HG02642 (cell line): ENCODE data around the gene FNDC11.

ENCODE experiments used
- ATAC-seq: cut with Tn5 transposase; IDR thresholded peaks from one replicate; pipeline ENCODE4 v1.9.1; 2021; ENCODE audit warnings: mild to moderate bottlenecking; ENCODE audit not compliant: unreplicated experiment, poor library complexity

The FNDC11 gene

DNA sequence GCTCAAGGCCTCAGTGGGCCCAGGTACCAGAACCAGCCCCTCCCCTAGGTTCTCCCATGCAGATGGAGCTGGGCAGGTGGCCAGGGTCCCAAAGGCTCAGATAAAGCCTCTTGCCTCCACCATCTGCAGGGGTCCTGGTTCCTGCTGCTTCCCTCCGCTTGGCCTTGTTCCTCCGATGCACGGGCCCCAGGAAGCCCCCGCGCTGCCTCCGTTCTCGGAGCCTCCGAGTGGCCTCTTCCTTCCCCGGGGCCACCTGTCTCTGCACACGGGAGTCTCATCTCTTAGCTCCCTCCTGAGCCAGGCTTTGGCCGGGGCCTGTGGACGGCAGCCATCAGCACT lies 14.9 kb upstream of the FNDC11 start:
- no peak for ATAC-seq

DNA sequence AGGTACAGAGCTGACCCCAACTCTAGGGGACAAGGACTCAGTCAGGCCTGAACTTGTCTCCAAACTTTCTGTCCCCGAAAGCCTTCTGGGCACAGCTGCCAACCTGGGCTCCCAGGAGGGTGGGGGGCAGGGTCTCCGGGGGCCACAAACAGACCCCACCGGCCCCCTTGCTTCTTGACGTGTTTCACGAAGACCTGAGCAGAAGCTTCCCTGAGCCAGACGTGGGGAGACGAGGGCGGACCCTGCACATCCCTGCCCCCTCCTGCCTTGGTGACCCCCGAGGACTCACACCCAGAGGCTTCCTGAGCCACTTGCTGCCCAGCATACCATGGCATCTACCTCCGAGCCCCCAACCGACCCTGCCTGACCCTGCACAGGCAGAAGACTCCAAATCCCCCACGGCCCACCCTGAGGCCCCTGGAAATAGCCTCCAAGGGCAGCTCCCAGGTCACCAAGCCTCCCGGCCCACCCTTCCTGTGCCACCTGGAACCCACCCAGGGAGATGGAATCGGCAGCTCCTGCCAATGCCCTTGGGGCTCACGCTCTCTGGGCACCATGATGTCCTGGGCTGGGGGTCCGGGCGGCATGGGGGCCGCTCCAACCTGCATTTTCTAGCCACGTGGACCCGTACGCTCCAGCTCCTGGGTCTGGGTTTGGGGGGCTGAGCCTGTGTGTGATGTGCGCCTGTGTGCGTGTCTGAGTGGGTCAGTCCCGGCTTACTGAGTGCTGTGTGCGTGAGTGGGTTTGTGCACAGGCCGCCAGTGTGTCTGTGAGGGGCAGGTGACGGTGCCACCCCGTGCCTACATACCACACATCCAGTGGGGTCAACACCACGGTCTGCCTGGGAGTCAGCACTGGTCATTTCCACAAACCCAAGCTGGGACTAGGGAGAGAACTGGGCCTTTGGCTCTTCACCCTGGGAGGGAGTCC lies 14.3 kb upstream of the FNDC11 start:
- ATAC-seq = no peak

DNA sequence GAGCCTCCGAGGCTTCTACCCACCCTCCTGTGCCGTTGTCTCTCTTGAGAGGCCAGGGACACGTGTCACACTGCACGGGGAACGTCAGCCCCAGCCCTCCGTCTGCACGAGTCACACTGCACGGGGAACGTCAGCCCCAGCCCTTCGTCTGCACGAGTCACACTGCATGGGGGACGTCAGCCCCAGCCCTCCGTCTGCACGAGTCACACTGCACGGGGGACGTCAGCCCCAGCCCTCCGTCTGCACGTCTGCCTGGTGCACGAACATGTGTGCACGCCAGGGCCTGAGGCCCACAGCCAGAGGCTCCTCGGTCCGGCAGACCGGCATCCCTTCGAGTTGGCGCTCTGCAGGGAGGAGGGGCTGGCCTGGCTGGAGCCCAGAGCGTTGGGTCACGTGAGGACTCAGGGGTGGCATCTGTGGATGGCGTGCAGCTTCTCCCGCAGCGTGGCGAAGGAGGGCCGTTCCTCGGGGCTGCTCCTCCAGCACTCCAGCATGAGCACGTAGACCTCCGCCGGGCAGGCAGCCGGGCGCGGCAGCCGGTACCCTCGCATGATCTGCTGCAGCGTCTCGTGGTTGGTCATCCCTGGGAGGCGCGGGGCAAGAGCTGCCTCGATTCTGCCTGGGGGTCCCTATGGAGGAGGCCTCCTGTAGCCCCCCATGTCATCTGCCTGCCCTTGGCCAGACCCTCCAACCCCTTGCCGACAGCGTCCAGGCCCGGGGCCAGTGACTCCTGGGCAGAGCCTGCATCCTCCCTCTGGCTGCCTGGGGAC lies 13.4 kb upstream of the FNDC11 start:
- no peak for ATAC-seq

DNA sequence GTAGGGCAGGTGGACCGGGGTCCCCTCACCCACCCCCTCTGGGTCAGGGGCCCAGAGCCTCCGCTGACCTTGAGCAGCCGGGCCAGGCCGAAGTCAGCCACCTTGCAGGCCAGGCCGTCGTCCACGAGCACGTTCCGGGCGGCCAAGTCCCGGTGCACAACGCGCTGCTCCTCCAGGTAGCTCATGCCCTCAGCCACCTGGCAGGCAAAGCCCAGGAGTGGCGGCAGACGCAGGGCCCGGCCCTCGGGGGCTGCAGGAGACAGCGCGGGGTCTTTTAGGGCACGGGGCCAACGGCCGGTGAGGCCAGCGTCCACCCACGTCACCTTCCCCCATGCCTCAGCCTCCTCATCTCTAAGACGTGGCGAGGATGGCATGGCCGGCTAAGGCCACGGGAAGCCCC lies 12.6 kb upstream of the FNDC11 start:
- ATAC-seq = no peak

DNA sequence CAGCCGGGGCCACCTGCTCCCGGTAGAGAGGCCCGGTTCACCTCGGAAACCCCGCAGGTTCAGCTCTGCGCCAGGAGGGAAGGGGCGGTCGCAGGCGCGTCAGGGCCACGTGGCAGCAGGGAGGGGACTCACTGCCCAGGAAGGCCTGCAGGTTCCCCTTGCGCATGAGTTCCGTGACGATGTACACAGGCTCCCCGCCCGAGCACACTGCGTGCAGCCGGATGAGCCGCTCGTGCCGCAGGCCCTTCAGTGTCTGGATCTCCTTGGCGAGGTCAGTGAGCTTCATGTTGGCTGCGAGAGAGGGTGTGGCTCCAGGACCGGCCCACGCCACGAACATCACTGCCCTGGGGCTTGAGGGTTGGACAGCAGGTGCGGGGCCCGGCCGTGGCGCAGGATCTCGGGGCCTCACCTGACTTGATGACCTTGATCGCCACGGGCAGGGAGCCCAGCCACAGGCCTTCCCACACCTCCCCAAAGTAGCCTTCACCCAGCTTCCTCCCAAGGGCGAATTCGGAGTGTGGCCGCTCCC lies 11.9 kb upstream of the FNDC11 start:
- no peak for ATAC-seq

DNA sequence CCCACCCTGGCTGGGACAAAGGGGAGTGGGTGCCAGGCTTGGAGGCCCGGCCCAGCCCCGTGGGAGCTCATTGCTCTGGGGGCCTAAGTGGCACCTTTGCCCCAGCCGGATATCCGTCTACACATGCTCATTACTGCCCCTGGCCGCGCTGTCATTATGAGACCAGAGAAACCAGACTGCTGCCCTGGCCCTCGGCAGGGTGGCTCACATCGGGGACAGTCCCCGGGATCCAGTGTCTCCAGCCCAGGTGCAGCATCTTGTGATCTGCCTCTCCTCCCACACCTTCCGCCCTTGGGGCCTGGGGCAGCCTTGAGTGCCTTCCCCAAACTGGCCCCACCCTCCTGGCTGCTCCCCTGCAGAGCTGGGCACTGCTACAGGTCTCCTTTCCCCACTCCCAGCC lies 11.3 kb upstream of the FNDC11 start:
- ATAC-seq = no peak

DNA sequence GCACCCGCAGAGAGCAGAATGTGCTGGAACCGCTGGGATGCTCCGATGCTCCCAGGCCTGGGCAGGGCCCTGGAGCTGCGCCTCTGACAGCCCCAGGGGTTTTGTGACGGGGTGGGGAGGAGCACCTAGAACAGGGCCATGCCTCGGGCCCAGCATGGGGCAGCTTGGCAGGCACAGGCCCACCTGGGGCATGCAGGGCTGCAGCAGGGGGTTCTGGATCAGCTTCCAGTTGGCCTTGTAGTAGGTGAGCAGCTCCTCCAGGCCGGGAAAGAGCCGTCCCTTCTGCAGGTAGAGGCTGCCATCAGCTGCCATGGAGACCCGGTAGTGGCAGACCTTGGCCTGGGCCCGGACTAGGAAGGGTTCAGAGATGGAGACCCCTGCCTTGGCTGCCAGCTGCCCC lies 10.8 kb upstream of the FNDC11 start:
- ATAC-seq = no peak

DNA sequence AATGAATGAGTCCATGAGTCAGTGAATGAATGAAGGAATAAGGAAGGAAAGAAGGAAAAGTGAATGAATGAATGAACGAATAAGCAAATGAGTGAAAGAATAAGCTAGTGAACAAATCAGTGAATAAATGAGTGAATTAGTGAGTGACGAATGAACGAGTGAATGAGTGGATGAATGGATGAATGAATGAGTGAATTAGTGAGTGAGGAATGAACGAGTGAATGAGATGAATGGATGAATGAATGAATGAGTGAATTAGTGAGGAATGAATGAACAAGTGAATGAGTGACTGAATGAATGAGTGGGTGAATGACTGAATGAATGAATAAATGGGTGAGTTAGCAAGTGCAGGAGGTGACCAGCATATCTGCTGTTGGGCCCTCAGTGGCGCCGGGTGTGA lies 10.2 kb upstream of the FNDC11 start:
- ATAC-seq = no peak

DNA sequence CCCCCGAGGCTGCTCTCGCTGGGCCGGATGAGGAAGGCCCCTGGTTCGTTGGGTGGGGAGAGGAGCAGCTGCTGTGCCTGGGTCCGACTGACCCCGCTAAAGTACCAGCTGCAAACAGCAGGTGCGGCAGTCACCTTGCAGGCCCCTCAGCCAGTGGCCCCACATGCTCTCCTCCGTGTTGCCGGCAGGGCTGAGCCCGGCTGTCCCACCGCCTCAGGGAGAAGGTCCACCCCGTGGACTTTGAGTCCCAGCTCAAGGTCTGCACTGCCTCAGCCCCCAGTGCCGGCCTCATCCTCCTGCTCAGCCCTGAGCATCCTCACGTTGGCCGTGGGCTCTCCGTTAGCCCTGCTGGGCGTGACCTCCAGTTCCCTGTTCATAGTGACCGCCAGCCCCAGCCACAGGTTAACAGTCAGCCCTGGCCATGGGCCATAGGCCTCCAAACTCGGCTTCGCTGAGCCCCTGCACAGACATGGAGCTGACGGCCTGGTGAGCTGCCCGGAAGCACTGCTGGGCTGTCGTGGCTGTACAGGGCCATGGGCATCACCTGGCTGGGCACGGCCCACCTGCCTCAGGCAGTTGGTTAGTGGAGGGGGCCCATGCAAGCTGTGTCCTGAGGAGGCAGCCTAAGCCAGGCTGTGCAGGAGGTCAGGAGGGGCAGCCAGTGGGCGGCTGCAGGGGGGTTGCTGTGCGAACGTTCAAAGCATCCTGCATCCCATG lies 9.6 kb upstream of the FNDC11 start:
- ATAC-seq = no peak

DNA sequence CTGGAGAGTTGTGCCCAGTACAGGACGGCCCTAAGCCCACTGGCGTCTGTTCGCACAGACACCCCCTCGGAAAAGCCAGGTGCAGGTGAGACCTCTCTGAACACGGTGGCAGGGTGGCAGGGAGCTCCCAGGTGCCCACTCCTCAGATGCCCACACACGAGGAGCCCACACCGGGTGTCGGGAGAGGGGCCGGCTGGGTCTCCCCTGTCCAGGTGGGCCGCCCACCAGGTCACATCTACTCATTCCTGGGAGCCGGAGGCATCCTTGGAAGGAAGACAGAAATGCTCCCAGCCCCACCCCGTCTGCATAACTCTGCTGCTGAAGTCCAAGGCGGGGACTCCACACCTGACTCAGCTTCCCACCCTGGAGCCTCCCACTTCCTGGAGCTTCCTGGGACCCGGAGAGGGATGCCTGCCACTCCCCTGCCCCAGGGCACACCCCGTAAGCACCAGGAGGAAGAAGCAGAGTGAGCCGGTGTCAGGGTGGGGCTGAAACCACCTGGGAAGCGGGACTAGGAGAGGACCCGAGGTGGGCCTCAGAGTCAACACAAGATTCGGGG lies 8.9 kb upstream of the FNDC11 start:
- no peak for ATAC-seq

DNA sequence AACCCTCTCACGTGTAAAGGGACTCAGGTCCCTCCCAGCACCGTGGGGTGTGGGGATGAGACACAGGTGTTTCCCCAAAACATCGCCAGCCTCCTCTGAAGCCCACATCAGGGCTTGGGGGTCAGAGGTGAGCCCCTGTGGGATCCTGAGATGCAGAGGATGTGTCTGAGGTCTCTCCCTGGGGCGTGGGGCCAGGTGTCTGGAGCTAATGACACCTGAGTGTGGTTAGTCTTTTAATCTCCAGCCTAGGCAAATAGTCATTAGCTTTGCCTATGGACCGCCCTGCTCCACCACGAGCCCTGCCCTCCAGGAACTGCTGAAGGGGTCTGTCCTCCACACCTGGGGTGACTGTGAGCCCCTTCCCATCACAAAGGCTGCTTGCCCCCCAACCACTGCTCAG lies 8.1 kb upstream of the FNDC11 start:
- no peak for ATAC-seq

DNA sequence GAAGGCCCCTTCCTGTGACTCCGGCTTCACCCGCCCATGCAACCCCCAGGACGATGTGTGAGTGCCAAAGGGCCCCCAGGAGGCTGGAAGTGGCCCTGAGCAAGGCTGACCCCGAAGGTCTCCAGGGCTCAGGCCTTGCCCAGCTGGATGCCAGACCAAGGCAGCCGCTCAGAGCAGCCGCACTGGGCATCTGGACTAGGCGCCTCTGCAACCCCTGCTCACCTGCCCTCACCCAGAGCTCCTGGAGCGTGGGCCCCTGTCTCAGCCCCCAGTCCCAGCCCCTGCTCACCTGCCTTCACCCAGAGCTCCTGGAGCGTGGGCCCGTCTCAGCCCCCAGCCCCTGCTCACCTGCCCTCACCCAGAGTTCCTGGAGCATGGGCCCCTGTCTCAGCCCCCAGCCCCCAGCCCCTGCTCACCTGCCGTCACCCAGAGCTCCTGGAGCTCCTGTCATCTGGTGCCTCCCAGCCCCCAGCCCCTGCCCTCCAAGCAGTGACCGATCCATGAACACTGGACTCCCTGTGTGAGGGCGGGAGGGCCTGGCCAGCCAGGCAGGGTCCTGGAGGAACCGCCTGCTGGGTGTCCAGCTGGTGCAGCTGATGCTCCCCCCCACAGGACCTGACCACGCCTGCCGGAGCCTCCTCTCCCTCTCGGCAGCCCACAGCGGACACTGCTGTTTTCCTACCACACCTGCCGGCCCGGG lies 7.6 kb upstream of the FNDC11 start:
- no peak for ATAC-seq

DNA sequence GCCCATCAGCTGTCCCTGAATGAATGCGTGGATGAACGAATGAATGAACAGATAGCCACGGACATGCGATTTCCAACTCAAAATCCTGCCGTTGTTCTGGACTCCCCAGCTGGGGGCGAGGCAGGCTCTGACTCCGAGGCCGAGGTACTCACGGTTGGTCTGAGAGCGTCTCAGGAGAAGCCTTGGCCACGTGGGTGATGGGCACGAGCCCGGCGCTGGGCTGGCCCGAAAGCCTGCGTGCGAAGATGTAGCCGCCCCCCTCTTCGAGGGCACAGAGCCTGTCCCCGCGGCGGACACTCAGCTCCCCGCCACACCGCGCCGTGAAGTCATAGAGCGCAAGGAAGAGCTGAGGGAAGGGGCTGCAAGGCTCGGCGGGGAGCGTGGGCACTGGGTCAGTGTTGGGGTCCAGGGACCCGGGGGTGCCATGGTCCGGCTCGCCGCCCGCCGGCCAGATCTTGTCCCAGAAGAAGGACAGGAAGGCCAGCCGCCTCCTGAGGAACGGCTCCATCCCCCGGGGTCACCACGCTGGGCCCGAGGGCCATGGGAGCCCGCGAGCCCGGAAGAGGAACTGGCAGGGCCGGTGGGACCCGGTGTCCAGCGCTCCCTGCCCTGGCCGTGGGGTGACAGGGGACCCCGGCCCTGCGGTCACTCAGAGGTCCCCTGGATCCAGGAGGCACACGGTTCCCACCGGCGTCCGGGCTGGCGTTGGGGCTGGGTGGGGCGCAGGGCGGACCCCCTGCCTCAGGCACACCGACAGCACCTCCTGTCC lies 6.8 kb upstream of the FNDC11 start:
- ATAC-seq = no peak

DNA sequence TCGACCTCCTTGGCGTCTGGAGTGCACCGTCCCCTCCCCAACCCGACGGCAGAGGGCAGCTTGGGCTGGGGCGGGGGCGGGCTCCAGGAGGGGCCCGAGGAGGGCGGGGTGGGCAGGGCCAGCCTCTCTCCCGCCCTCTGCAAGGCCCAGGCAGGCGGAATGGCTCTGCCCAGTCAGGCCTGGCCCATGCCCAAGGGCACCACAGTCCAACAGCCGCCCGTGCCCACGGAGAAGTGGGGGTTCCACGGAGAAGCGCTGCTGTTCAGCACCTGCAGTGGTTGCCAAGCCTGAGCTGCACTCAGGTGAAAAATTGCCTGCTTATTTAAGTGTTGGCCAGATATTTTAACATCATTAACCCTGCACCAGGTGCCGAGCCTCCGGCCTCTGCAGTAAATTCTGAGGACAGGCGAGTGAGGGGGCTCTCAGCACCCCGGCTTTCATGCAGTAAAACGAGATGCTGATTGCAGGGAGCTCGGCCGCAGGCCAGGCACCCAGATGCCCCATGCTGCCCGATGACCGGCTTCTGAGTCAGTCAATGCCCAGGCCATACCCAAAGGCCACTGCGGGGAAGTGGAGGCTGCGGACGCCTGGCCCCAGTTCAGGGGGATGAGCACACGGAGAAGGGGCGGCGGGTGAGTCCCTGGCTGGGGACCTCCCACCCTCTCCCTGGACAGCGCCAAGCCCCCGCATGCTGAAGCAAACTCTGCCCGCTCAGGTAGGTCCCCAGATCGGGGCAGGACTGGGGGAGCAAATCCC lies 6.1 kb upstream of the FNDC11 start, which contains the start of gene SRMS:
TSS of gene SRMS (minus strand) at position 25 of the 756 bp plus-strand sequence. CDS start 286 bp downstream, outside the sequence.
- no peak for ATAC-seq

DNA sequence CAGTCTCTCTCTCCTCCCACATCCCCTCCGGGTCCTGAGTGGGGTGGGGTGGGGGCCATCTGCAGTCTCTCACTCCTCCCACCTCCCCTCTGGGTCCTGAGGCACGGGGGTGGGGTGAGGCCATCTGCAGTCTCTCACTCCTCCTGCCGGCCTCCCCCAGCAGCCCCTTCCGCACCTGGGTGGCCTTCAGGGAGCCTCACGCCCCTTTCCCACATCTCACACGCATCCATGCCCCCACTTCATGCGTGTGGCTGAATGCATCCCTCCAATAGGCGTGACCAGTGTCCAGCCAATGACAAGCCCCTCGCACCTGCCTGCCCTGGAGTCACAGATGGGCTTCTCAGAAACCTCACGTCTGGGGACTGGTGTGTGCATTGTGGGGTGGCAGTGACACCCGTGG lies 5.4 kb upstream of the FNDC11 start:
- ATAC-seq = no peak

DNA sequence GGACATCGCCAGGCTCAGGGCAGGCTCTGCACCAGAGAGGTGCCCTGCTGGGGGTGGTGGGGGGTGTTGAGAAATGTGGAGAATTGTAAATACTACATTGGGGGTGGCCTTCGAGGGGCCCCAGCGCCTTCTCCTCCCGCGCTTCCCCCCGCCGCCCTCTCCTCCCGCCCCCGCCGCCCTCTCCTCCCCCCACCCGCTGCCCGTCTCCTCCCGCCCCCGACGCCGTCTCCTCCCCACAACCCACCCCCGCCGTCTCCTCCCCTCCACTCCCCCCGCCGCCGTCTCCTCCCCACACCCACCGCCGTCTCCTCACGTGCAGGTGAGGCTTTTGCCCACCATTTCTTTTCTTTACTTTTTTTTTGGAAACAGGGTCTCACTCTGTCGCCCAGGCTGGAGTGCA lies 4.9 kb upstream of the FNDC11 start:
- ATAC-seq = no peak

DNA sequence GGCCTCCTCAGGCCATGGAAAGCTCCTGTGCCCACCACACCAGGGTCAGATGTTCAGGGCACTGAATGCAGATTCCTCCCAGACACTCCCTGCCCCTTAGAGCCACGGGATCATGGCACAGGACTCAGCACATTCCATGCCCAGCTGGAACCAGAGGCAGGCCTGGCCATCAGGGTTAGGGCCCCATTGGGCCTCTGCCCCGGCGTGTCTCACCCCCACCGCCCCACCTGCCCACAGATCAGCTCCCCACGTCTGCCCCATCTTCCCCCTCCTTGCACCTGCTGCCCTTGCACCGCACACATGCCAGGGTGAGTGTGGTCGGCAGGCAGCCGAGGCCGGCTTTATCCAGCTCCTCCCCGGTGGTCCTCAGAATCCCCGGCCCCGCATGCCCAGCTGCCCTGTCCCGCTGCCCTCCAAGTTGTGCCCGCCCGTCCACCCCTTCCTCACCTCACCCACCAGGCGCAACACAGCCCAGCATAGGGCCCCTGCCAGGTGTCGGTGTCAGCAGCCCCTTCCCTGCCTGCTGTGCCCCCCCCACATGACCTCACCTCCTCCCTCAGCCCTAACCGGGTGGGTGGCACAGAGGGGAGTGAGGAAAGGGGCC lies 4.2 kb upstream of the FNDC11 start:
- no peak for ATAC-seq

DNA sequence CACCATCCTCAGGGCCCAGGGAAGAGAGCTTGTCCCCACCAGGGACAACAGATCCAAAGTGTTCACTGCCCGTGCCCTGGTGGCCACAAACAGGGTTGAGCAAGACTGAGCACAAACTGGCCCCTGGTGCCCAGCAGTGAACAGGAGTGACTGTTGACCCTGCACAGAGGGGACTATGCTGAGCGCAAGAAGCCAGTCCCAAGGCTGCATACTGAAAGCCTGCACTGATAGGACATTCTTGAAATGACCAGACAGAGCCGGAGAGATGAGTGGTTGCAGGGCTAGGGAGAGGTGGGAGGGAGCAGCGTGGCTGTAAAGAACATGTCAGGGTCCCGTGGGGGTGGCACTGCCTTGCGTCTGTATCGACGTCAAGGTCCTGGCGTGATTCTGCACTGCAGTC lies 2.9 kb upstream of the FNDC11 start:
- ATAC-seq = no peak
